GM18519 (cell line): ENCODE data around the gene MYCBPAP.
A peak's percentile ranks its signal among the peaks of the same experiment; 100 is the strongest.
"Not testable (repeated sequence)": the region's sequence is repeated elsewhere in the genome, so short reads cannot be mapped to it uniquely, and the experiment has no call there.

ENCODE experiments used
- ATAC-seq: cut with Tn5 transposase; IDR thresholded peaks from one replicate; pipeline ENCODE4 v1.9.1; 2021; ENCODE audit warnings: mild to moderate bottlenecking, moderate library complexity; ENCODE audit not compliant: unreplicated experiment, low FRiP score

The MYCBPAP gene

GRCh38 chr17:50471009-50471905 is 37.0 kb upstream of the MYCBPAP start:
- no peak for ATAC-seq

DNA sequence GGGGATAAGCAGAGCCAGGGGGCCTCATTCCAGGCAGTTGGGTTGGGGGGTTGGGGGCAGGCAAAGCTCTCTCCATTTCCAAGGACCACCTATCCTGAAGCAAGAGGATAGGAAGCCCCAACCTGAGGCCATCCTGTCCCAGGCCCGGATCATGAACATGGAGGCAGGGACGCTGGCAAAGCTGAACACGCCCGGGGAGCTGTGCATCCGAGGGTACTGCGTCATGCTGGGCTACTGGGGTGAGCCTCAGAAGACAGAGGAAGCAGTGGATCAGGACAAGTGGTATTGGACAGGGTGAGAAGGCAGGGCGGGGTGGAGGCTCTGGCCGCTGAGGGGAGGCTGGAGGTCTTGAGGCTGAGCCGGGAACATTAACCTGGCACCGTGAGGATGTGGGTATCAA is 36.0 kb upstream of the MYCBPAP start:
- ATAC-seq: no peak

GRCh38 chr17:50472761-50473161 is 35.5 kb upstream of the MYCBPAP start:
- ATAC-seq: not testable (repeated sequence)

DNA sequence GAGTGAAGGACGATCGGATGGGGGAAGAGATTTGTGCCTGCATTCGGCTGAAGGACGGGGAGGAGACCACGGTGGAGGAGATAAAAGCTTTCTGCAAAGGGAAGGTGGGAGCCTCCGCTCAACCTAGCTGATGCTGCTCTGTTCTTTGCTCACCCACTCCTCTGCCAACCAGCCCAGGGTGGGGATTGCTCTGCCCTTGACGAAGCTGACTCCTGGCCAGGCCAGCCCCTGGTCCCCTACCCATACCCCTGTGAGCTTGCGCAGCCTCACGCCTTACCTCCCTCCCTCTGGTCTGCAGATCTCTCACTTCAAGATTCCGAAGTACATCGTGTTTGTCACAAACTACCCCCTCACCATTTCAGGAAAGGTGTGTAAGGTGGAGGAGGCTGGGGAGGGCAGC is 34.3 kb upstream of the MYCBPAP start:
- no peak for ATAC-seq

DNA sequence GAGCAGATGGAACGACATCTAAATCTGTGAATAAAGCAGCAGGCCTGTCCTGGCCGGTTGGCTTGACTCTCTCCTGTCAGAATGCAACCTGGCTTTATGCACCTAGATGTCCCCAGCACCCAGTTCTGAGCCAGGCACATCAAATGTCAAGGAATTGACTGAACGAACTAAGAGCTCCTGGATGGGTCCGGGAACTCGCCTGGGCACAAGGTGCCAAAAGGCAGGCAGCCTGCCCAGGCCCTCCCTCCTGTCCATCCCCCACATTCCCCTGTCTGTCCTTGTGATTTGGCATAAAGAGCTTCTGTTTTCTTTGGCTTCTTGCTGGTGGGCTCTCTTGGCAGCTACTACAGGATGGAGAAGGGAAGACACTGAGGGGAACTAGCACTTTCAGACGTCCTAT is 33.7 kb upstream of the MYCBPAP start:
- ATAC-seq: no peak

DNA sequence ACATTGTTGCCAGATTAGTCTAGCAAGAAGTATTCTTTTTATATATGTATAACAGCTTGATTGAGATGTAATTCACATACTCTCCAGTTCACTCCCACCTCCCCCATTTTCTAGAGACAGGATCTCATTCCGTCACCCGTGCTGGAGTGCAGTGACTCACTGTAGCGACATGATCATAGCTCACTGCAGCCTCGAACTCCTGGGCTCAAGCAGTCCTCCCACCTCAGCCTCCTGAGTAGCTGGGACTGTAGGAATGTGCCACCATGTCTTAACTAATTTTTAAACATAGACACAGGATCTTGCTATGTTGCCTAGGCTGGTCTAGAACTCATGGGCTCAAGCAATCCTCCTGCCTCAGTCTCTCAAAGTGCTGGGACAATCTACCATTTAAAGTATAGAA is 32.9 kb upstream of the MYCBPAP start:
- no peak for ATAC-seq

- ATAC-seq: not testable (repeated sequence)
These were observed 32.3 kb upstream of the MYCBPAP start for GRCh38 chr17:50475775-50476544.

- no peak for ATAC-seq
These were observed 31.5 kb upstream of the MYCBPAP start for GRCh38 chr17:50476545-50477315.

- no peak for ATAC-seq
These were observed 30.3 kb upstream of the MYCBPAP start for GRCh38 chr17:50477976-50478375.

GRCh38 chr17:50478391-50479381 is 29.6 kb upstream of the MYCBPAP start, which contains the start of gene RSAD1:
RSAD1 (plus strand) TSS chr17:50478860; CDS start chr17:50478885, 25 bp downstream.
- ATAC-seq: peak; percentile 79

GRCh38 chr17:50479522-50480141 is 28.6 kb upstream of the MYCBPAP start:
- no peak for ATAC-seq

DNA sequence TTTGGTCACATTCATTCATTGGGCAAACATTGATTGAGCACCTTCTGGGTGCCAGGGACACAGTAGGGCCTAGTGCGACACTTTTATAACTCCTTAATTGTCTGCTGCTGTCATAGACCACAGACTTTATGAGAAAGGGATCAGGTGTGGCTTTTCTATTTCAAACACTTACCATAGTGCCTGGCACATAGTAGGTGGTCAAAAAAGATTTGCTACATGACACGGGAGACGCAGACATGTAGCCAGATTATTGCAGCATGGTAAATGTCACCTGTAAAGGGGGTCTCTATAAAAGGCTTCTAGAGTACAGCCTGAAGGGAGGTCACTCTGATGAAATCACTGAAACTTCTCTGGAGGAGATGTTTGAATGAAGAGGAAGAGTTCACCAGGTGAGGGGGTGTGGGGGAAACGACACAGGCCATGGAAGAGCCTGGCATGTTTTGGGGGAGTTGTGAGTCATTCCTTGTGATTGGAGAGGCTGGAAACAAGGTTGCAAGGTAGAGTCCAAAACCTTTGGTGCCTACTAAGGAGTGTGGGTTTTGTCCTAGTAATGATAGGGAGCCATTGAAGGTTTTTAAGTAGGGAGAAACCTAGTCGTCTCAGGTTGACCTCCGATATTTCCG is 28.0 kb upstream of the MYCBPAP start:
- no peak for ATAC-seq

DNA sequence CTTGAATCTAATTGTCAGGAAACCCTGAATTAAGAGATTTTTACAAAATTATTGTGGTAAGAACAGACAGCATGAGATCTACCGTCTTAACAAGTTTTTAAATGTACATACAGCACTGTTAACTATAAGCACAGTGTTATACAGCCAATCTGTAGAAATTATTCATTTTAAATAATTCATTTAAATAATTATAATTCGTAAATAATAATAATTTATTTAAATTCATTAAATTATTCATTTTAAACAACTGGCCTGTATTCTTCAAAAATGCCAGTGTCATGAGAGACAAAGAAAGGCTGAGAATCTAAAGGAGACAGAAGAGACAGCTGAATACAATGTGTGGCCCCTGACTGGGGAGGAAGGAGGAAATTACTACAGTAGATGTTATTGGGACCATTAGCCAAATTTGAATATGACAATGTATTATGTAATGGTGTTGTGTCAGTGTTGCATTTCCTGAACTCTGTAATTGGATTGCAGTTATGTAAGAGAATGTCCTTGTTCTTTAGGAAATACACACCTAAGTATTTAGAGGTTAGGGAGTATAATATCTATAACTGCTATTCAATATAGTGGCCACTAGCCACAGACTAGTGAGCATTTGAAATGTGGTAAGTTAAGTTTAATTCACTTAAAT is 27.3 kb upstream of the MYCBPAP start:
- no peak for ATAC-seq

- ATAC-seq: no peak
These were observed 26.6 kb upstream of the MYCBPAP start for GRCh38 chr17:50481648-50482047.

DNA sequence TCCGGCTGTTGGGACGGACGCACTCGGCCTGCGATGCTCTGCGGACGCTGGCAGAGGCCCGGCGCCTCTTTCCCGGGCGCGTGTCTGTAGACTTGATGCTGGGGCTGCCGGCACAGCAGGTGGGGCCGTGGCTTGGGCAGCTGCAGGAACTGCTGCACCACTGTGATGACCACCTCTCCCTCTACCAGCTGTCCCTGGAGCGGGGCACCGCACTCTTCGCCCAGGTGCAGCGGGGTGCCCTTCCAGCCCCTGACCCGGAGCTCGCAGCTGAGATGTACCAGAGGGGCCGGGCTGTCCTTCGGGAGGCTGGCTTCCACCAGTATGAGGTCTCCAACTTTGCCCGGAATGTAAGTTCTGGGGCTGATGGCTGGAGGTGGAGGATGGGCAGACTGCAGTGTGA is 26.1 kb upstream of the MYCBPAP start:
- ATAC-seq: no peak

- ATAC-seq: no peak
These were observed 25.7 kb upstream of the MYCBPAP start for GRCh38 chr17:50482516-50482915.

GRCh38 chr17:50483266-50483665 is 25.0 kb upstream of the MYCBPAP start:
- no peak for ATAC-seq
